Osteoblast (primary cell): ENCODE results near the gene SH2D4B. TPM values are rescaled to one million over a fixed set of nuclear protein-coding genes. Genes with fewer than 3 reads are reported as not detected.
A peak's percentile ranks its signal among the peaks of the same experiment; 100 is the strongest.

ENCODE experiments used
- DNase-seq: peaks from one replicate; pipeline ENCODE4 v3.0.0; 2011; ENCODE audit warnings: low spot score, mixed read lengths; ENCODE audit not compliant: insufficient read length; ENCODE audit errors: missing footprints
- H2AFZ ChIP-seq: 2 replicates; pipeline ENCODE4 v1.6.0; 2011; ENCODE audit warnings: mild to moderate bottlenecking, low read length
- H3K27ac ChIP-seq: 2 replicates; pipeline ENCODE4 v1.5.1; 2011; ENCODE audit warnings: mild to moderate bottlenecking, low read depth, low read length, moderate library complexity
- H3K27me3 ChIP-seq: 2 replicates; pipeline ENCODE4 v1.6.0; 2012; ENCODE audit warnings: mild to moderate bottlenecking, control low read depth, inconsistent platforms, low read length, moderate library complexity; ENCODE audit not compliant: insufficient read depth
- H3K36me3 ChIP-seq: 2 replicates; pipeline ENCODE4 v1.5.1; 2011; ENCODE audit warnings: mild to moderate bottlenecking, low read length, control low read depth, moderate library complexity; ENCODE audit not compliant: insufficient read depth
- H3K4me1 ChIP-seq: 2 replicates; pipeline ENCODE4 v1.5.1; 2011; ENCODE audit warnings: mild to moderate bottlenecking, low read length, control low read depth, moderate library complexity; ENCODE audit not compliant: insufficient read depth
- H3K4me2 ChIP-seq: 2 replicates; pipeline ENCODE4 v1.6.0; 2011; ENCODE audit warnings: mild to moderate bottlenecking, low read length; ENCODE audit not compliant: insufficient read depth
- H3K4me3 ChIP-seq: fragments of 200-600 bp; sonication (generic); 3 replicates; pipeline ENCODE4 v1.5.1; 2012; ENCODE audit warnings: mild to moderate bottlenecking, low read length, inconsistent platforms; ENCODE audit not compliant: insufficient read depth
- H3K79me2 ChIP-seq: 2 replicates; pipeline ENCODE4 v1.6.0; 2012; ENCODE audit warnings: mild to moderate bottlenecking, low read length, control low read depth, inconsistent platforms; ENCODE audit not compliant: insufficient read depth
- H3K9me3 ChIP-seq: 2 replicates; pipeline ENCODE4 v1.5.1; 2011; ENCODE audit warnings: low read depth, low read length, control low read depth
- H4K20me1 ChIP-seq: 2 replicates; pipeline ENCODE4 v1.6.0; 2012; ENCODE audit warnings: mild to moderate bottlenecking, low read length, control low read depth; ENCODE audit not compliant: insufficient read depth
- CTCF ChIP-seq: IDR thresholded peaks from 2 replicates; pipeline ENCODE4 v1.5.1; 2011; ENCODE audit warnings: mild to moderate bottlenecking, low read depth, low read length, moderate library complexity; ENCODE audit errors: extremely low read depth
- total RNA-seq: library from RNA; depleted of rRNA; stranded (reverse); fragments of >200 nt; gene quantifications from 2 replicates; pipeline ENCODE4 v1.2.3, GENCODE V29; 2012

Gene SH2D4B
- total RNA-seq, 1 donor, result under 0.01 TPM

DNA sequence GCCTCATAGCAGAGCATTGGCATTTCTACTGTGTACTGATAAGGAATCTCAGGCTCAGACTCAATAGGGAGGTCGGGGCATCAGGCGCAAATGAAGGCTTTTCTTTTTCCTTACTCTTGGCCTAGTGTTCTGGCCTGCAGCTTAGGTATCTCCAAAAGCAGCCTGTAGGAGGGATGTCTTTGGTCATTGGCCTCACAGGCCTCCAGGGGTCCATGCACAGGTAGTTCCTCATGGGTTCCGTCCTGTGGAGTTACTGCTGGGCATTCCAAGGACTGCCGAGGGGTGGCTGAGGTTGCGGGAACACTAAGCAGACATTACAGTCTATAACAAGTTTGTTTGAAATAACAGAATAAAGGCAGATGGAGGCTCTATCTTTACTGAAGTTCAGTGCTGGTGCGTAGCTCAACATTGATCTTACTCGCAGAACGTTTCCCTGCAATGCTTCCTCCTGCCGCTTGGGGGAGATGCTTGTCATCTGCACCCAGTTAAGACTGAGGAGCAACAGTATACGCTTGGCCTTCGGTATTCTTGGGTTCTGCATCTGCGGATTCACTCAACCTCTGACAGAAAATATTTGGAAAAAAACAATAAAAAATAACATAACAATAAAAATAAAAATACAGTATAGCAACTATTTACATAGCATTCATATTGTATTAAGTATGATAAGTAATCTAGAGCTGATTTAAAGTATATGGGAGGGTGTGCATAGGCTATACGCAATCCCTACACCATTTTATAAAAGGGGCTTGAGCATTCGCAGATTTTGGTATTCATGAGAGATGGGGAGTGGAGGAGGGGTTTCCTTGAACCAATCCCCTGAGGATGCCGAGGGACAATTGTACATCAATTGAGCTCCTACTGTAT is 58.9 kb downstream of the SH2D4B start:
- Histone ChIP-seq H3K27me3 (no peaks in the 10 kb centered on the region), H2AFZ (no peak overlapping the region), H3K27ac (no peak overlapping the region), H3K79me2 (no peaks in the 10 kb centered on the region), H3K4me3 (no peak overlapping the region), H3K9me3 (no peaks in the 10 kb centered on the region), H3K4me1 (no peaks in the 10 kb centered on the region), H4K20me1 (no peaks in the 10 kb centered on the region), H3K4me2 (no peak overlapping the region), H3K36me3 (no peaks in the 10 kb centered on the region)
- peak; percentile 87 for DNase-seq
- peak; percentile 75 for TF ChIP-seq CTCF

GRCh38 chr10:80598084-80598798 is 60.5 kb downstream of the SH2D4B start:
- no peak overlapping the region for H3K4me3 ChIP-seq
- H3K36me3 ChIP-seq, result no peaks in the 10 kb centered on the region
- H3K79me2 ChIP-seq, result no peaks in the 10 kb centered on the region
- no peaks in the 10 kb centered on the region for H3K27me3 ChIP-seq
- H3K9me3 ChIP-seq, result no peaks in the 10 kb centered on the region
- H3K4me1 ChIP-seq, result no peaks in the 10 kb centered on the region
- no peak overlapping the region for H2AFZ ChIP-seq
- no peaks in the 10 kb centered on the region for H4K20me1 ChIP-seq
- DNase-seq, result no peak
- H3K27ac ChIP-seq, result no peak overlapping the region
- no peak overlapping the region for H3K4me2 ChIP-seq
- TF ChIP-seq CTCF, result no peak

DNA sequence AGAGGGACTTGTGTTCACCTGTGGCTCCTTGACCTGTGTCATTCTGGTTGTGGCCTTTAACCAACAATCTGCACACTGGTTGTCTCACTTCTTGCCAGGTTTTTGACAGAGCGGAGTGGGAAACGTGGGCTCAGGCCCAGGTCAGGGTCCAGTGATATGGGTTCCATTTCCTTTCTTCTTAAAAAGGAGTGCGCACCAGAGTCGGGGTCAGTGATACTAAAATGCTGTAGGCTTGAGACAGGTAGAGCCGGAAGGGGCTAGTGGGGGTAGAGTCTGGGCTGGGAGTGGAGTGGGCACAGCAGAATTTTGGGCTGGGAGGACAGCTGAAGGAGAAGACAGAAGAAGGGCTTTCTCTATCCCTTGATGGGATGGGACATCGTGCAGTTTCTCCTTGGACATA is 61.2 kb downstream of the SH2D4B start:
- TF ChIP-seq CTCF, result no peak
- no peaks in the 10 kb centered on the region for H3K9me3 ChIP-seq
- no peak overlapping the region for H2AFZ ChIP-seq
- H3K79me2 ChIP-seq, result no peaks in the 10 kb centered on the region
- no peak for DNase-seq
- H3K27me3 ChIP-seq, result no peaks in the 10 kb centered on the region
- H3K4me1 ChIP-seq, result no peaks in the 10 kb centered on the region
- no peak overlapping the region for H3K4me2 ChIP-seq
- H3K36me3 ChIP-seq, result no peaks in the 10 kb centered on the region
- no peak overlapping the region for H3K27ac ChIP-seq
- no peak overlapping the region for H3K4me3 ChIP-seq
- no peaks in the 10 kb centered on the region for H4K20me1 ChIP-seq

GRCh38 chr10:80599424-80599847 is 61.7 kb downstream of the SH2D4B start:
- H3K79me2 ChIP-seq, result no peaks in the 10 kb centered on the region
- peak; percentile 75 for TF ChIP-seq CTCF
- no peaks in the 10 kb centered on the region for H4K20me1 ChIP-seq
- no peak overlapping the region for H3K27ac ChIP-seq
- no peaks in the 10 kb centered on the region for H3K36me3 ChIP-seq
- no peaks in the 10 kb centered on the region for H3K9me3 ChIP-seq
- no peak overlapping the region for H3K4me2 ChIP-seq
- no peaks in the 10 kb centered on the region for H3K4me1 ChIP-seq
- no peaks in the 10 kb centered on the region for H3K27me3 ChIP-seq
- no peak overlapping the region for H3K4me3 ChIP-seq
- H2AFZ ChIP-seq, result no peak overlapping the region
- DNase-seq, result peak; percentile 84
